ENCODE measurements around the gene SGPP2.

DNA sequence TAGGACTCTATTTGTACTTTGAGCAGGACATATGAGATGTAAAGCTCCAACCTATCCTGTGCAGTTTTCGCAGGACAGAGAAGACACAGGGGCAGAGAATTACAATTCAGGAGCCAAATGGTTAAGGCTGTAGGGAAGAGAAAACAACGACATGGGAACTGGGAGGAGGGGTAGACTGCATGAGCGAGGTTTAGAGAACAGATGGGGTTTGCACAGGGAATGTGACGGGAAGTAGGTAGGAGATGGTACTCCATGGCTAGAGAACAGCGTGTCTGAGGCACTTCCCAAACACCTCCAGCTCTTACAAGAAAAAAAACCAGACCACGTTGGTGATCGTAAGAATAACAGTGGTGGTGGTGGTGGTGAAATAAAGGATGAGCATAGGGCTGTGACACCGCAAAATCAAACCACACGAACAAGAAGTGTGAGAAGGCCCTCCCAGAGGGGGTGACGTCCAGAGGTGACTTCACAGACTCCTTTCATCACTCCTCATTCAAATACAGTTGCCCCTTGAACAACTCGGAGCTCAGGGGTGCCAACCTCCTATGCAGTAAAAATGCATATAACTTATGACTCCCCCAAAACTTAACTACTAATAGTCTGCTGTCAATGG, 138.9 kb downstream of the SGPP2 start:
- no peak for TF ChIP-seq KLF16 (tag by site-specific recombination; IDR thresholded peaks at IDR 0.05)
- TF ChIP-seq ZNF629 (tag by site-specific recombination; IDR thresholded peaks at IDR 0.05) = no peak
- no peak for TF ChIP-seq ZBTB20 (tag by site-specific recombination; IDR thresholded peaks at IDR 0.05)
- TF ChIP-seq, protein P1, sequence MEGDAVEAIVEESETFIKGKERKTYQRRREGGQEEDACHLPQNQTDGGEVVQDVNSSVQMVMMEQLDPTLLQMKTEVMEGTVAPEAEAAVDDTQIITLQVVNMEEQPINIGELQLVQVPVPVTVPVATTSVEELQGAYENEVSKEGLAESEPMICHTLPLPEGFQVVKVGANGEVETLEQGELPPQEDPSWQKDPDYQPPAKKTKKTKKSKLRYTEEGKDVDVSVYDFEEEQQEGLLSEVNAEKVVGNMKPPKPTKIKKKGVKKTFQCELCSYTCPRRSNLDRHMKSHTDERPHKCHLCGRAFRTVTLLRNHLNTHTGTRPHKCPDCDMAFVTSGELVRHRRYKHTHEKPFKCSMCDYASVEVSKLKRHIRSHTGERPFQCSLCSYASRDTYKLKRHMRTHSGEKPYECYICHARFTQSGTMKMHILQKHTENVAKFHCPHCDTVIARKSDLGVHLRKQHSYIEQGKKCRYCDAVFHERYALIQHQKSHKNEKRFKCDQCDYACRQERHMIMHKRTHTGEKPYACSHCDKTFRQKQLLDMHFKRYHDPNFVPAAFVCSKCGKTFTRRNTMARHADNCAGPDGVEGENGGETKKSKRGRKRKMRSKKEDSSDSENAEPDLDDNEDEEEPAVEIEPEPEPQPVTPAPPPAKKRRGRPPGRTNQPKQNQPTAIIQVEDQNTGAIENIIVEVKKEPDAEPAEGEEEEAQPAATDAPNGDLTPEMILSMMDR (tag by site-specific recombination; IDR thresholded peaks at IDR 0.05) = no peak
- TF ChIP-seq ZNF530 (tag by site-specific recombination; IDR thresholded peaks at IDR 0.05; ENCODE audit: low read depth) = no peak
- no peak for TF ChIP-seq YY1 (tag by site-specific recombination; IDR thresholded peaks at IDR 0.05)
- TF ChIP-seq, protein P2, sequence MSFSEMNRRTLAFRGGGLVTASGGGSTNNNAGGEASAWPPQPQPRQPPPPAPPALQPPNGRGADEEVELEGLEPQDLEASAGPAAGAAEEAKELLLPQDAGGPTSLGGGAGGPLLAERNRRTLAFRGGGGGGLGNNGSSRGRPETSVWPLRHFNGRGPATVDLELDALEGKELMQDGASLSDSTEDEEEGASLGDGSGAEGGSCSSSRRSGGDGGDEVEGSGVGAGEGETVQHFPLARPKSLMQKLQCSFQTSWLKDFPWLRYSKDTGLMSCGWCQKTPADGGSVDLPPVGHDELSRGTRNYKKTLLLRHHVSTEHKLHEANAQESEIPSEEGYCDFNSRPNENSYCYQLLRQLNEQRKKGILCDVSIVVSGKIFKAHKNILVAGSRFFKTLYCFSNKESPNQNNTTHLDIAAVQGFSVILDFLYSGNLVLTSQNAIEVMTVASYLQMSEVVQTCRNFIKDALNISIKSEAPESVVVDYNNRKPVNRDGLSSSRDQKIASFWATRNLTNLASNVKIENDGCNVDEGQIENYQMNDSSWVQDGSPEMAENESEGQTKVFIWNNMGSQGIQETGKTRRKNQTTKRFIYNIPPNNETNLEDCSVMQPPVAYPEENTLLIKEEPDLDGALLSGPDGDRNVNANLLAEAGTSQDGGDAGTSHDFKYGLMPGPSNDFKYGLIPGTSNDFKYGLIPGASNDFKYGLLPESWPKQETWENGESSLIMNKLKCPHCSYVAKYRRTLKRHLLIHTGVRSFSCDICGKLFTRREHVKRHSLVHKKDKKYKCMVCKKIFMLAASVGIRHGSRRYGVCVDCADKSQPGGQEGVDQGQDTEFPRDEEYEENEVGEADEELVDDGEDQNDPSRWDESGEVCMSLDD (tag by site-specific recombination; IDR thresholded peaks at IDR 0.05) = no peak
- TF ChIP-seq, protein P3, sequence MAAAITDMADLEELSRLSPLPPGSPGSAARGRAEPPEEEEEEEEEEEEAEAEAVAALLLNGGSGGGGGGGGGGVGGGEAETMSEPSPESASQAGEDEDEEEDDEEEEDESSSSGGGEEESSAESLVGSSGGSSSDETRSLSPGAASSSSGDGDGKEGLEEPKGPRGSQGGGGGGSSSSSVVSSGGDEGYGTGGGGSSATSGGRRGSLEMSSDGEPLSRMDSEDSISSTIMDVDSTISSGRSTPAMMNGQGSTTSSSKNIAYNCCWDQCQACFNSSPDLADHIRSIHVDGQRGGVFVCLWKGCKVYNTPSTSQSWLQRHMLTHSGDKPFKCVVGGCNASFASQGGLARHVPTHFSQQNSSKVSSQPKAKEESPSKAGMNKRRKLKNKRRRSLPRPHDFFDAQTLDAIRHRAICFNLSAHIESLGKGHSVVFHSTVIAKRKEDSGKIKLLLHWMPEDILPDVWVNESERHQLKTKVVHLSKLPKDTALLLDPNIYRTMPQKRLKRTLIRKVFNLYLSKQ (tag by site-specific recombination; IDR thresholded peaks at IDR 0.05; ENCODE audit: borderline replicate concordance) = no peak
